ENCODE results near the gene ADPRS.
A peak's percentile ranks its signal among the peaks of the same experiment; 100 is the strongest.

ADPRS gene

GRCh38 chr1:36135796-36136195, 47.1 kb downstream of the ADPRS start:
- DNase-seq: no peak
- intact Hi-C loops (cut with DNase I; ENCODE audit: low total_unique reads): loop anchor here (1.0 kb wide), 1 partner anchor 35 kb away; no protein-coding TSS in a partner anchor
- H3K9me3 ChIP-seq: no peaks in the 10 kb centered on the region
- H3K4me1 ChIP-seq: peaks cover 7 to 65% (median 44%) of the 10 kb centered on the region in 4 donors
- peak overlapping the region; percentile 76 to 77 for H3K27ac ChIP-seq
- TF ChIP-seq CTCF (IDR thresholded peaks at IDR 0.05): no peak
- H3K27me3 ChIP-seq: no peaks in the 10 kb centered on the region
- peaks cover 20 to 38% (median 24%) of the 10 kb centered on the region in 3 donors for H3K36me3 ChIP-seq
- no peak overlapping the region for H3K4me3 ChIP-seq

GRCh38 chr1:36136535-36136934, 47.8 kb downstream of the ADPRS start:
- Histone ChIP-seq H3K4me3 (no peak overlapping the region), H3K27ac (peak overlapping the region; percentile 76 to 77), H3K27me3 (no peaks in the 10 kb centered on the region), H3K4me1 (peaks cover 7 to 70% (median 44%) of the 10 kb centered on the region in 4 donors), H3K36me3 (peaks cover 20 to 38% (median 24%) of the 10 kb centered on the region in 3 donors), H3K9me3 (no peaks in the 10 kb centered on the region)
- intact Hi-C loops (cut with DNase I; ENCODE audit: low total_unique reads): no loop called here
- no peak for TF ChIP-seq CTCF (IDR thresholded peaks at IDR 0.05)
- peak; percentile 64 to 84 for DNase-seq

GRCh38 chr1:36137226-36137625, 48.5 kb downstream of the ADPRS start:
- TF ChIP-seq CTCF (IDR thresholded peaks at IDR 0.05): no peak
- intact Hi-C loops (cut with DNase I; ENCODE audit: low total_unique reads): no loop called here
- H3K4me3 ChIP-seq: no peak overlapping the region
- H3K27ac ChIP-seq: peak overlapping the region; percentile 76 to 77
- DNase-seq: no peak
- no peaks in the 10 kb centered on the region for H3K27me3 ChIP-seq
- H3K4me1 ChIP-seq: peaks cover 7 to 77% (median 46%) of the 10 kb centered on the region in 4 donors
- no peaks in the 10 kb centered on the region for H3K9me3 ChIP-seq
- peaks cover 20 to 38% (median 24%) of the 10 kb centered on the region in 3 donors for H3K36me3 ChIP-seq

- no peaks in the 10 kb centered on the region for H3K27me3 ChIP-seq
- no peak for TF ChIP-seq CTCF (IDR thresholded peaks at IDR 0.05)
- intact Hi-C loops (cut with DNase I; ENCODE audit: low total_unique reads): no loop called here
- DNase-seq: no peak
- peaks cover 7 to 83% (median 48%) of the 10 kb centered on the region in 4 donors for H3K4me1 ChIP-seq
- no peak overlapping the region for H3K4me3 ChIP-seq
- peak overlapping the region; percentile 76 to 77 for H3K27ac ChIP-seq
- H3K36me3 ChIP-seq: peaks cover 20 to 38% (median 24%) of the 10 kb centered on the region in 3 donors
- H3K9me3 ChIP-seq: no peaks in the 10 kb centered on the region
Observed at GRCh38 chr1:36137776-36138175, 49.1 kb downstream of the ADPRS start.

- Histone ChIP-seq H3K4me3 (no peak overlapping the region), H3K36me3 (peaks cover 20 to 38% (median 24%) of the 10 kb centered on the region in 3 donors), H3K27ac (no peak overlapping the region), H3K27me3 (no peaks in the 10 kb centered on the region), H3K4me1 (peaks cover 7 to 67% (median 34%) of the 10 kb centered on the region in 4 donors), H3K9me3 (no peaks in the 10 kb centered on the region)
- intact Hi-C loops (cut with DNase I; ENCODE audit: low total_unique reads): no loop called here
- TF ChIP-seq CTCF (IDR thresholded peaks at IDR 0.05): no peak
- DNase-seq: no peak
Observed at GRCh38 chr1:36139521-36139920, 50.8 kb downstream of the ADPRS start.

- H3K36me3 ChIP-seq: peaks cover 20 to 36% (median 21%) of the 10 kb centered on the region in 3 donors
- intact Hi-C loops (cut with DNase I; ENCODE audit: low total_unique reads): no loop called here
- TF ChIP-seq CTCF (IDR thresholded peaks at IDR 0.05): no peak
- no peak for DNase-seq
- peaks cover 0 to 48% (median 11%) of the 10 kb centered on the region in 4 donors for H3K4me1 ChIP-seq
- no peak overlapping the region for H3K4me3 ChIP-seq
- H3K27me3 ChIP-seq: no peaks in the 10 kb centered on the region
- no peaks in the 10 kb centered on the region for H3K9me3 ChIP-seq
- peak overlapping the region; percentile 0 to 49 for H3K27ac ChIP-seq
Observed at GRCh38 chr1:36142121-36142520, 53.4 kb downstream of the ADPRS start.
